ENCODE results near the gene CBX4.

DNA sequence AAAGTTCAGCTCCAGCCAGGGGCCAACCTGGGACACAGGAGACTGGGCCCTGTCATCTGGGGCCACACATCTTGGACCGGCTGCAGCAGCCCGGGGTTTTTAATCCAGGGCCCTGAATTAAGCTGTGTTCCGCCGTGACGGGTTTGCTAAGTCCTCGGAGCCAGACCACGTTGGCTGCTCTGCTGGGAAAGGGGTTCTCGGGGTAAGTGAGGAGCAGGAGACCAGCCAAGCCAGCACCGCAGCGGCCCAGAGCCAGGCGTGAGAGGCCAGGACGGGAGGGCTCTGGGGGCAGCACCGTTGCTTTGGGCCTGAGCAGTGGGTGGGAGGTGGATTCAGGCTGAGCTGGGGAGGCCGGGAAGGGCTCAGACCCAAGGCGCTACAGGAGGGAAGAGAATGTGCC, 31.3 kb upstream of the CBX4 start:
- TF ChIP-seq POLR2A (IDR thresholded peaks at IDR 0.05; ENCODE audit: low read depth, low read length) (no peak), SPI1 (IDR thresholded peaks at IDR 0.05; ENCODE audit: low read depth, low read length) (no peak), POLR2AphosphoS5 (IDR thresholded peaks at IDR 0.05; ENCODE audit: low read depth, low read length) (no peak), TAF1 (IDR thresholded peaks at IDR 0.05; ENCODE audit: low read depth, low read length) (no peak), POU2F2 (IDR thresholded peaks at IDR 0.05; ENCODE audit: low read depth, low read length) (no peak), PAX5 (IDR thresholded peaks at IDR 0.05; ENCODE audit: insufficient read depth, low read length, severe bottlenecking) (no peak)

All from GM12891 (cell line).